Lower leg skin (tissue), 4 donors: ENCODE results near the gene CNR1. TPM values are rescaled to one million over a fixed set of nuclear protein-coding genes. Genes with fewer than 3 reads are reported as not detected.

Experiments used
- DNase-seq, 2 donors: peaks; one replicate each; pipeline ENCODE4 v3.0.0-alpha.2; 2019; ENCODE audit warnings: low spot score in 2 of 2
- H3K4me3 ChIP-seq: fragments of 200-600 bp; sonication (generic); 2 replicates; pipeline ENCODE4 v1.5.1; 2017; ENCODE audit warnings: mild to moderate bottlenecking, low read depth; ENCODE audit not compliant: poor library complexity, severe bottlenecking
- POLR2A ChIP-seq, 2 donors: fragments of 450-650 bp; IDR thresholded peaks; one replicate each; pipeline ENCODE4 v1.6.1; 2016 to 2017; ENCODE audit warnings: antibody characterized with exemption in 2 of 2, mild to moderate bottlenecking in 1 of 2, moderate library complexity in 1 of 2
- WGBS, 2 donors: methylation state at CpG; one replicate each; pipeline ENCODE4 v1.1.5; 2018; 5-methylcytosine and 5-hydroxymethylcytosine counted together
- intact Hi-C: fragments of 100-400 bp; cut with DNase I; formaldehyde crosslinking; loops from one replicate; pipeline ENCODE4 v1.15.0; 2023; ENCODE audit warnings: low total_unique reads
- total RNA-seq, 4 donors: library from RNA; depleted of rRNA; stranded (reverse); fragments of >200 nt; gene quantifications; one replicate each; pipeline ENCODE4 v1.1.0, GENCODE V29; 2016
- TF ChIP-seq, protein P1 (sequence below), 3 donors: fragments of 450-650 bp; IDR thresholded peaks; one replicate each; pipeline ENCODE4 v1.5.1; 2016; ENCODE audit warnings: antibody characterized with exemption in 3 of 3, mild to moderate bottlenecking in 3 of 3, moderate library complexity in 2 of 3

CNR1 gene
- total RNA-seq, 4 donors from 2014 or later = 2.6 to 17.7 (median 5.0) TPM

DNA sequence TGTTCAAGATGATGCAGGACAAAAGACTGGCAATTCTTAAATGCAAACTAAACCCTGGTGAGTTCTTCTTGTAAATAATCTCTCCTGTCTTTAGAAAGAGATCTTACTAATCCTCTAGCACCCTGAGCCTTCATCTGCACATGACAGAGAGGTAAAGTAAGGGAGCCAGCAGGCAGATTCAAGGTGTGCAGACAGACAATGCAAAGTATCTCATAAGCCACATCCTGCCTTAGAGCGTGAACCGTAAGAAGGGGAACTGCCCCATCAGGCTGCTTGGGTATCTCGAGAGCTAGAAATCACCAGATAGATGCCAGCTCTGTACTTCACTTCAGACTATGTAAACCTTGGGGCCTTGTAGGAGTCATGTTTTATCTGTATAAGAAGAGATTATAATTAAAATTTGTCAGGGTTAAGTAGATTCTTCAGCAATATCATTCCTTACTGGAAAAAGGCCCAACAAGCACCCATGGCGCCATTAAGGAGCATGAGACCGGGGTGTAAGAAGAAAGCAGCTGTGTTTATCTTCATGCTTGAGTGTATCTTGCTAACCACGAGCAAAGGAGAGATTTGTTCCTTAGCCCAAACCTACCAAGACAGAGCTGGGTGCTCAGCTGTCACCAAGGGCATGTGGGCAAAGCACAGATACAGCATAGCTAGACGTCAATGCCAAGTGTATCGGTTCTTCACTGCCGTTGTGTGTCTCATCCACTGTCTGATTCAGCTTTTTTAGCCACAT is 24.4 kb downstream of the CNR1 start:
- WGBS, 2 donors = 84 to 88% methylated on average over 9 of the region's 9 CpGs
- intact Hi-C loops = no loop called here
- H3K4me3 ChIP-seq = no peak overlapping the region
- no peak for TF ChIP-seq POLR2A (IDR thresholded peaks at IDR 0.05)
- TF ChIP-seq, protein P1, sequence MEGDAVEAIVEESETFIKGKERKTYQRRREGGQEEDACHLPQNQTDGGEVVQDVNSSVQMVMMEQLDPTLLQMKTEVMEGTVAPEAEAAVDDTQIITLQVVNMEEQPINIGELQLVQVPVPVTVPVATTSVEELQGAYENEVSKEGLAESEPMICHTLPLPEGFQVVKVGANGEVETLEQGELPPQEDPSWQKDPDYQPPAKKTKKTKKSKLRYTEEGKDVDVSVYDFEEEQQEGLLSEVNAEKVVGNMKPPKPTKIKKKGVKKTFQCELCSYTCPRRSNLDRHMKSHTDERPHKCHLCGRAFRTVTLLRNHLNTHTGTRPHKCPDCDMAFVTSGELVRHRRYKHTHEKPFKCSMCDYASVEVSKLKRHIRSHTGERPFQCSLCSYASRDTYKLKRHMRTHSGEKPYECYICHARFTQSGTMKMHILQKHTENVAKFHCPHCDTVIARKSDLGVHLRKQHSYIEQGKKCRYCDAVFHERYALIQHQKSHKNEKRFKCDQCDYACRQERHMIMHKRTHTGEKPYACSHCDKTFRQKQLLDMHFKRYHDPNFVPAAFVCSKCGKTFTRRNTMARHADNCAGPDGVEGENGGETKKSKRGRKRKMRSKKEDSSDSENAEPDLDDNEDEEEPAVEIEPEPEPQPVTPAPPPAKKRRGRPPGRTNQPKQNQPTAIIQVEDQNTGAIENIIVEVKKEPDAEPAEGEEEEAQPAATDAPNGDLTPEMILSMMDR (IDR thresholded peaks at IDR 0.05) = no peak
- no peak for DNase-seq

DNA sequence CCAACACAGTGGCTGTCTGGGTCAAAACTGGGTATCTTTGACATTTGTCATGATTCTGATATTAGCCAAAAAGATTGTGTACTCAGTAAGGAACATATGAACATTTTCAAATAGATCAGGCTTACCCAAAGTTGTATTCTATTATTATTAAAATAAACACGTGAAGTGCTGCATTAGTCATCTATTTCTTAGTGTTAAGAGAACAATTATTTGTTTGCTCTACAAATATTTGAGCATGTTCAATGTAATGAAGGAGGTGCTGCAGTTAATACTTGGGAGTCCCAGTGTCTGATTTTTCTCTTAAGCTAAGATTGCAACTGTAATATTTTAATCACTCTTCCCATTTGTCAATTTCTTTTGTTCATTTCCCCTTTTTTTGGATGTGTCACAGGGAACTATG is 28.2 kb downstream of the CNR1 start:
- no peak overlapping the region for H3K4me3 ChIP-seq
- intact Hi-C loops = no loop called here
- DNase-seq = no peak
- no peak for TF ChIP-seq POLR2A (IDR thresholded peaks at IDR 0.05)
- TF ChIP-seq, protein P1 (IDR thresholded peaks at IDR 0.05) = no peak
- 73 to 78% methylated on average over 1 of the region's 1 CpG for WGBS, 2 donors

DNA sequence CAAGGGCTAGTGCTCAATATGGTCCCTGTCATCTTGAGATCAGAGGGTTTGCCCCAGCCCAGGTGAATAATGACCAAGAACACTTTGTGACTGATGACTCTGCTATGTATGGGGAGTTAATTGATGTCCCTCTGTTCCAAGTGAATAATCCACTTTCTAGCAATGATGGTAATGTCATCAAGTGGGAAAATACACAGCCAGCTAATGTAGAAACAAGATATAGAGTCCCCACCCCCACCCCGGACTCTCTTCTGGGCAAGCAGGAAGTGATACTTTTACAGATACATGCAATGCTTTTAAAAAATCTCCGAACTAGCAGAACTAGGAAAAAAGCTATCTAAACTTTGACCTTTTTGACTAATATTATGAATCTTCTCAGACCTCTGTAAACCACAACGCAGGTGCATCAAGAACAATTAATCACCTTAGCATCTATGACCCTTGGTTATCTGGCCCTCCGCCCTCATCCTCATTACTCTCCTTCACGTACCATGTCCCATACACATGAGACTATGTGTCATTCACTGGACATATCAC is 30.5 kb downstream of the CNR1 start:
- intact Hi-C loops = no loop called here
- no peak for TF ChIP-seq POLR2A (IDR thresholded peaks at IDR 0.05)
- TF ChIP-seq, protein P1 (IDR thresholded peaks at IDR 0.05) = no peak

DNA sequence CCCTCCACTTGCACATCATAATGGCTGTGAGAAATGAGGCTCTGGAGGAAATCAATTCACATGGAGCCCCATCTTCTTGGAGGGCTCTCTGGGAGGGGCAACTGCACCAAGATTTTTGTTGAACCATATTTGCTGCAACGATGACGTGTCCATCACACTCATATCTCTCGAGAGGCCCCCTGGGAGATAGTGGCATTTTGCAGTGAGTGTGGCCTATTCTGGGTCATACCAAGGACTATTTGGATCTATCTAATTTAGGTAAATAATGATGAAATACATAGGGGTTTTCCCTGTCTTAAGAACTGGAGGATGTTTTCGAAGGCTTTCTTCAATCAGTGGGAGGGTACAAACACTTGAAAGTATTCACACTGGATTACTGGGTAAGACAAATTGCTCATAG is 31.6 kb downstream of the CNR1 start:
- DNase-seq = no peak
- intact Hi-C loops = no loop called here
- H3K4me3 ChIP-seq = no peak overlapping the region
- TF ChIP-seq, protein P1 (IDR thresholded peaks at IDR 0.05) = no peak
- TF ChIP-seq POLR2A (IDR thresholded peaks at IDR 0.05) = no peak
- WGBS, 2 donors = 87 to 88% methylated on average over 4 of the region's 4 CpGs

More for the DNA sequence above, 30.5 kb downstream of the CNR1 start:
- WGBS, 2 donors = 71 to 83% methylated on average over 5 of the region's 5 CpGs
- DNase-seq = no peak
- H3K4me3 ChIP-seq = no peak overlapping the region

DNA sequence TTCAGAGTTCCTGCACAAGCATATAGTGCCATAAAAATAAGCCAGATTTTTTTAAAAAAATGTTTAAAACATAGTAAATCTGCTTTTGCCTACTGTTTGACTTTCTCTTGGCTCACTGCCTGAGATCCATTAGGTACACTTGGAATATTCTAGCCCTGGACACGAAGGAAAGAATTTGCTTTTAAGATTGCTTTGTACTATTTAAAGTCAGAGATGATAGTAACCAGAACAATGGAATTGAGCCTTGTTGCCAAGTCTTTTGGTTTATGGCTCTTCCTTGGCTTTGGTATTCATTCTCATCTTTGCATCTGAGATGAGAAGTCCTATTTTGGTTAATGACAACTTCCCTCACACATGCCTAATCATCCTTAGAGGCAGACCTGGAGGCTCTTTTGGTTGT is 32.4 kb downstream of the CNR1 start:
- intact Hi-C loops = no loop called here
- WGBS, 2 donors = 14 to 20% methylated on average over 1 of the region's 1 CpG
- TF ChIP-seq POLR2A (IDR thresholded peaks at IDR 0.05) = no peak
- TF ChIP-seq, protein P1 (IDR thresholded peaks at IDR 0.05) = no peak
- DNase-seq = no peak
- H3K4me3 ChIP-seq = no peak overlapping the region
